Memory B cell (primary cell): ENCODE data around the gene ARHGEF25.
"Not testable (repeated sequence)": the region's sequence is repeated elsewhere in the genome, so short reads cannot be mapped to it uniquely, and the experiment has no call there.

Experiments used
- ATAC-seq: fragments of 150-1000 bp; cut with Tn5 transposase; 2 replicates; pipeline ENCODE4 v1.10.0; 2021; ENCODE audit warnings: low read depth, mild to moderate bottlenecking, moderate library complexity
- DNase-seq, 2 donors: peaks; one replicate each; pipeline ENCODE4 v3.0.0; 2022; ENCODE audit warnings: low spot score in 2 of 2
- H3K27ac Mint-ChIP-seq: one replicate; pipeline ENCODE4 v1.8.0; 2022; ENCODE audit warnings: mild to moderate bottlenecking, moderate library complexity, mixed read lengths
- H3K27me3 Mint-ChIP-seq: one replicate; pipeline ENCODE4 v1.8.0; 2022; ENCODE audit warnings: mixed read lengths
- H3K36me3 Mint-ChIP-seq: one replicate; pipeline ENCODE4 v1.8.0; 2022; ENCODE audit warnings: mild to moderate bottlenecking, mixed read lengths
- H3K4me1 Mint-ChIP-seq: one replicate; pipeline ENCODE4 v1.8.0; 2022; ENCODE audit warnings: mixed read lengths
- H3K4me3 Mint-ChIP-seq: one replicate; pipeline ENCODE4 v1.8.0; 2022; ENCODE audit warnings: mild to moderate bottlenecking, moderate library complexity, mixed read lengths
- H3K9me3 Mint-ChIP-seq: one replicate; pipeline ENCODE4 v1.8.0; 2022; ENCODE audit warnings: mixed read lengths

The ARHGEF25 gene

GRCh38 chr12:57611108-57611826 is at the start of gene ARHGEF25:
ARHGEF25 (plus strand) TSS chr12:57611435; CDS start chr12:57611895, 460 bp downstream.
- ATAC-seq, result no peak
- Mint-ChIP-seq H3K27ac (no peak within 1 kb of the TSS), H3K4me3 (peak within 1 kb of the TSS; percentile 80), H3K4me1 (peaks cover 31% of the 10 kb centered on the region), H3K9me3 (no peaks in the 10 kb centered on the region), H3K27me3 (peaks cover 18% of the 10 kb centered on the region), H3K36me3 (no peaks in the 10 kb centered on the region)
- no peak for DNase-seq

GRCh38 chr12:57563358-57563757 is 47.9 kb upstream of the ARHGEF25 start:
- Mint-ChIP-seq H3K4me1 (no peaks in the 10 kb centered on the region), H3K27ac (no peak overlapping the region), H3K27me3 (peaks cover 8% of the 10 kb centered on the region), H3K9me3 (no peaks in the 10 kb centered on the region), H3K36me3 (peaks cover 2% of the 10 kb centered on the region), H3K4me3 (no peak overlapping the region)
- no peak for ATAC-seq
- DNase-seq, result no peak

GRCh38 chr12:57564178-57564740 is 47.0 kb upstream of the ARHGEF25 start:
- Mint-ChIP-seq H3K27ac (no peak overlapping the region), H3K4me1 (no peaks in the 10 kb centered on the region), H3K4me3 (no peak overlapping the region), H3K9me3 (no peaks in the 10 kb centered on the region), H3K36me3 (peaks cover 2% of the 10 kb centered on the region), H3K27me3 (peaks cover 8% of the 10 kb centered on the region)
- ATAC-seq, result no peak
- DNase-seq, result no peak

GRCh38 chr12:57568838-57569237 is 42.4 kb upstream of the ARHGEF25 start:
- DNase-seq, result no peak
- H3K4me3 Mint-ChIP-seq, result no peak overlapping the region
- H3K36me3 Mint-ChIP-seq, result peaks cover 2% of the 10 kb centered on the region
- peaks cover 4% of the 10 kb centered on the region for H3K27me3 Mint-ChIP-seq
- no peaks in the 10 kb centered on the region for H3K9me3 Mint-ChIP-seq
- ATAC-seq, result no peak
- H3K4me1 Mint-ChIP-seq, result no peaks in the 10 kb centered on the region
- H3K27ac Mint-ChIP-seq, result no peak overlapping the region

GRCh38 chr12:57569858-57570257 is 41.4 kb upstream of the ARHGEF25 start:
- H3K4me1 Mint-ChIP-seq, result no peaks in the 10 kb centered on the region
- ATAC-seq (no peak), DNase-seq (no peak)
- no peak overlapping the region for H3K4me3 Mint-ChIP-seq
- H3K9me3 Mint-ChIP-seq, result no peaks in the 10 kb centered on the region
- peaks cover under 1% of the 10 kb centered on the region for H3K36me3 Mint-ChIP-seq
- H3K27ac Mint-ChIP-seq, result no peak overlapping the region
- peaks cover 2% of the 10 kb centered on the region for H3K27me3 Mint-ChIP-seq

GRCh38 chr12:57570438-57570837 is 40.8 kb upstream of the ARHGEF25 start:
- ATAC-seq, H3K27me3 Mint-ChIP-seq, H3K27ac Mint-ChIP-seq, H3K9me3 Mint-ChIP-seq, H3K36me3 Mint-ChIP-seq, H3K4me1 Mint-ChIP-seq, DNase-seq, H3K4me3 Mint-ChIP-seq: not testable (repeated sequence)

- no peaks in the 10 kb centered on the region for H3K4me1 Mint-ChIP-seq
- H3K27ac Mint-ChIP-seq, result no peak overlapping the region
- H3K9me3 Mint-ChIP-seq, result no peaks in the 10 kb centered on the region
- no peak overlapping the region for H3K4me3 Mint-ChIP-seq
- no peaks in the 10 kb centered on the region for H3K36me3 Mint-ChIP-seq
- ATAC-seq, result no peak
- no peak for DNase-seq
- peaks cover 1% of the 10 kb centered on the region for H3K27me3 Mint-ChIP-seq
Observed at GRCh38 chr12:57571926-57572762, 39.1 kb upstream of the ARHGEF25 start.

- Mint-ChIP-seq H3K36me3 (no peaks in the 10 kb centered on the region), H3K4me3 (no peak overlapping the region), H3K9me3 (no peaks in the 10 kb centered on the region), H3K27me3 (no peaks in the 10 kb centered on the region), H3K4me1 (no peaks in the 10 kb centered on the region), H3K27ac (no peak overlapping the region)
- no peak for ATAC-seq
- no peak for DNase-seq
Observed at GRCh38 chr12:57574795-57575194, 36.4 kb upstream of the ARHGEF25 start.

- Mint-ChIP-seq H3K4me1 (no peaks in the 10 kb centered on the region), H3K27me3 (peaks cover 2% of the 10 kb centered on the region), H3K36me3 (no peaks in the 10 kb centered on the region), H3K27ac (no peak overlapping the region), H3K9me3 (no peaks in the 10 kb centered on the region), H3K4me3 (no peak overlapping the region)
- DNase-seq (no peak), ATAC-seq (no peak)
Observed at GRCh38 chr12:57575771-57576612, 35.2 kb upstream of the ARHGEF25 start.

GRCh38 chr12:57576613-57577160 is 34.5 kb upstream of the ARHGEF25 start:
- ATAC-seq, result no peak
- Mint-ChIP-seq H3K27ac (no peak overlapping the region), H3K36me3 (no peaks in the 10 kb centered on the region), H3K4me1 (no peaks in the 10 kb centered on the region), H3K4me3 (no peak overlapping the region), H3K9me3 (no peaks in the 10 kb centered on the region), H3K27me3 (peaks cover 2% of the 10 kb centered on the region)
- no peak for DNase-seq

GRCh38 chr12:57577981-57578758 is 33.1 kb upstream of the ARHGEF25 start:
- Mint-ChIP-seq H3K36me3 (no peaks in the 10 kb centered on the region), H3K27ac (no peak overlapping the region), H3K4me1 (peaks cover under 1% of the 10 kb centered on the region), H3K9me3 (no peaks in the 10 kb centered on the region), H3K4me3 (no peak overlapping the region), H3K27me3 (peaks cover 2% of the 10 kb centered on the region)
- no peak for DNase-seq
- ATAC-seq, result no peak

GRCh38 chr12:57579011-57579410 is 32.2 kb upstream of the ARHGEF25 start:
- no peaks in the 10 kb centered on the region for H3K36me3 Mint-ChIP-seq
- DNase-seq, result no peak
- H3K27ac Mint-ChIP-seq, result no peak overlapping the region
- ATAC-seq, result no peak
- no peaks in the 10 kb centered on the region for H3K9me3 Mint-ChIP-seq
- peaks cover 4% of the 10 kb centered on the region for H3K27me3 Mint-ChIP-seq
- H3K4me3 Mint-ChIP-seq, result no peak overlapping the region
- H3K4me1 Mint-ChIP-seq, result peaks cover 3% of the 10 kb centered on the region
